GM18907 (cell line): ENCODE measurements around the gene IP6K3.

Experiments used
- ATAC-seq: cut with Tn5 transposase; IDR thresholded peaks from one replicate; pipeline ENCODE4 v1.9.1; 2021; ENCODE audit warnings: mild to moderate bottlenecking, moderate library complexity; ENCODE audit not compliant: unreplicated experiment

IP6K3 gene

DNA sequence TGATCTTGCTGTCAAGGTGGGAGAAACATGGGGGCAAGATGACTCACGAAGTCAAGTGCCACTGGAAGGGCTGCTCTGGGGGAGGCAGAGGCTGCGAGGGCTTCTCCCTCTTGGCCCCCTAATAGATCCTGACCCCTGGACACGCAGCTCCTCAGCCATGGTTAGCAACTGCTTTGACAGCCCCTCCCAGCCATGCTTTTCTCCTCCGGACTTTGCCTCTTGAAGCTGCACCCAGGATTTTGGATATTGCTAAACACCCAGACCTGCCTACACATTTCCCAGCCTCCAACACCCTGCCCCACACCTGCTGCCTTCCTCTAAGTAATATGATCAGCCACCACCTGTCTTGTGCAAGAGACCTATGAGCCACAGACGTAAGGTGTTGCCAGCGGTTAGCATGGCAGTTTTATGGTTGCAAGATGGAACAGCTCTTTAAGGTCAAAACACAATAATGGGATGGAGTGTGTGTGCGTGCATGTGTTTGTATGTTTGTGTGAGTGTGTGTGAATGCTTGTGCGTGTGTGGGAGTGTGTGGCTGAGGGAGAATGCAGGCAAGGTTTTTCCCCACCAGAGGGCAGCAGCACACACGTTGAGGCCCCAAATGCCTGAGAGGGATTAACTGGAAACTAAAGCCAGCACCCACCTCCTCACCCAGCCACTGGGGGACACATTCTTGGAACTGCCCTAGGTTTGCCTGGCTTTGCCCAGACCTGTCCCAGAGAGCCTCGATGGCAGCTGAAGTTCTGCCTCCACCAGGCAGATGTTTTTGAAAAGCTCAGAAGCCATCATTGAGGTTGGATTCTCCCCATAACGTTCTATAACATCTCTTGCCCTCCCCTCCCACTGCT is 2.5 kb downstream of the IP6K3 start:
- ATAC-seq: no peak

DNA sequence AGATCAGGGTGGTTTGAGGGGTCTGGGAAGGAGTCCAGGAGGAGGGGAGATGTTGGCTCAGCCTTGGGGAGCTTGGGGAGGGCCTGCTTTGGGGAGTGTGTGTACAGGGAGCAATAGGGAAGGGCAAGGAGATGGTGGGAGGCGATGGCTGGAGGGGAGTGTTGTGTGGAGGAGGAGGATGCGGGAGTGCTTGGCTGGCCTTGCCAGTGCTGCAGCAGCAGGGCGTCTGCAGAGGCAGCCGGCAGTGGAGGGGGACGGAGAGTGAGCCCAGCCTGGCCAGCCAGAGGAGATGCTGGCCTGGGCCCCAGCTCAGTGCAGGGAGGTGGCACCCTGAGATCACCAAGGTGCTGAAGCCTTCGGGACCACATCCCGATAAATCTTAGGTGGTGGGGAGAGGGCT is 3.9 kb downstream of the IP6K3 start:
- ATAC-seq: no peak

DNA sequence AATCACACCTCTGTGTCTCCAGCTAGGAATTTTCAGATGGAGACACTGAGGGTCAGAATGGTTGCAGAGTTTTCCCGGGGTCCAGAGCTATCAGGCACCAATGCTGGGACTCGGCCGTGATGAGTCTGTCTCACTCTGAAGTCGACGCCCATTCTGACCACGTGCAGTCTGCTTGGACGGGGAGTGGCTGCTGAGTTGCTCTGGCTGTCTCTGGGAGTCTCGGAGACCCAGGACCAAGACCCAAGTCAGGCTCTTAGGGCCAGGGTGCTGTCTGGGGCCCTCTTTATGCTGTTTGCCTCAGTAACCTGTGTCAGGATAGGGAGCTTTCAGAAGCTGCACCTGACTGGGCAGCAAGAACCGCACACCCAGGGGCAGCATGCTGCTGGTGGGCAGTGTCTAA is 4.6 kb downstream of the IP6K3 start:
- ATAC-seq: no peak

DNA sequence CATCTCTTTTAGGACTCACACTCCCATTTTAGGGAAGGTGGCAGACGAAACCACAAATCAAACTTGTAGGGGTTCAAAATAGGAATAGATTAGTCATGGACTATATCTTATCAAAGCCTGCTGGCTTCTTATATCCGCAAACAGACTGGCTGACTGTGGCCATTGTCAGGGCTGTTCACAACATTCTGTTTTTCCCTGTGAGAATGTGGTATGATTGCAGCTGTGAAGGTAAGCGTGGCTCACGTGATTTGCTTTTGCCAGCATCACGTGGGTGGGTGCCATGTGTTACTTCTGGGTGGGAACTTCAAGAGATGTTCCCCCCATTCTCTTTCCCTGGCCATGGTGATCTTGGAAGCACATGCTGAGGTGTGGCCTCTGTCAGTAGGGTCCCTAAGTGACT is 5.9 kb downstream of the IP6K3 start:
- ATAC-seq: no peak

DNA sequence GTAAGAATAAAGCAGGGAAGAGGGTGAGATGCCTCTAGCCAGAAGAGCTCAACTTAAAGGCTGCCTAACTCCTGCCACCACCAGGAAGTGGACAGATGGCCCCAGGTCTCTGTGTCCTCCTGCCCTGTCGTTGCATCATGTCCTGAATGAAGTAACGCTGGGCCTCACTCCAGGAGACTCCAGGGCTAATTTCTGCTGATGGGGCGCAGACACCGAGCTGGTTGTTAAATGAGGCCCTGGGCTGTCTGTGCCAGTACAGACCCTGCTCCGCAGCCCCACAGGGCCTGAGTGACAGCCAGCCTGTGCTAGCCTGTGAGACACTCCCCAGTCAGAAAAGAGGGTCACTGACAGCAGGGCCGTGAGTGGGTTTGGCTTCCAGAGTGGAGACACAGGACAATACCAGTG is 6.5 kb downstream of the IP6K3 start:
- ATAC-seq: no peak

DNA sequence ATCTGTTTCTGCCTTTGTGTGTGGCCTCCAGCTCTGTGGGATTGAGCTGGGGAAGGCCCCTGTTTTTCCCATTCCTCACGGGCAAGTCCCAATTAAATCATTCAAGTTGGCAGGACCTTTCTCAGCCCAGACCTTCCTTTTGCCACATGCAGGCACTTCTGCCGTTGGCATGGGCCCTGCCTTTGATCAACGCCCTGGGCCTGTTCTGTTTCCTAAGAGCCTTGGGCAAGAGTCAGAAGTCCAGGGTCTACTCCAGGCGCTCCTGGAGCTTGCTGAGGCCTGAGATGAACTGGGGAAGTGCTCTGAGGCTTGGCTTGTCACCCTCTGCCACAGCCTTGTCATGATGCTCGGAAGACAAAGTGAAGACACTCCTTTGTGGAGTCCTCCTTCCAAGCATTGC is 7.1 kb downstream of the IP6K3 start:
- no peak for ATAC-seq

DNA sequence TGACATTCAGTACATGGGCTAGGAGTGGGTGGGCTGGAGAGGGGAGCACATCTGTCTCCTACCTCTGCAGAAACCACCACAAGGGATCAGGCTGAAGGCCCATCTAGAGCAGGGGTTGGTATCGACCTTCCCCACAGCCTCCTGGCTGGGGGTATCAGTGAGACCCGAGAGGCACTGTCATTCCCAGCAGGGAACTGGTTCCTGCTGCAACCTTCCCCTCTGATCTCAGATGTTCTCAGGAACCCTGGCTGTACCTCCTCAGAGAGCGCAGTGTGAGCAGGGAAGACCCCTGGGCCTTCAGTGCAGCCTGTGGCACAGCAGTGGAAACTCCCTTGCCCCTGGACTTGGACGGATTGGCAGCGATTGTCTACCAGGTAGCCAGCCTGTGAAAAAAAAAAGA is 7.8 kb downstream of the IP6K3 start:
- no peak for ATAC-seq

DNA sequence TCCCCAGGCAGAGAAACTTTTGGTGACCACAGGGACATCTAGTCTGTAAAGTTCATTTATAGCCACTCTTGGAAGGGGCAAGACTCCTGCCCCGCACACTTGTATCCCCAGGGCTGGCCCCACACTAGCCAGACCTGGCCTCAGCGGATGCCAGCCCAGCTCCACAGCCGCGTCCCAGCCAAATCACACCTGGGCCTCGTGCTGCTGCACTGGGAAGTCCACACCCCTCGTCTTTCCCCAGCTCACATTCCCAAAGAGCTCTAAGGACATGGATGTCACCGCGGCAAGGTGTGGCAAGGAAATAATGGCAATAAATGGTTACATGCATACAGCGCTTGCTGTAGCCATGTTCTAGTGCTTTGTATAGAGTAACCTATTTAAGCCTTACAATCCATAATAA is 8.6 kb downstream of the IP6K3 start:
- ATAC-seq: no peak

DNA sequence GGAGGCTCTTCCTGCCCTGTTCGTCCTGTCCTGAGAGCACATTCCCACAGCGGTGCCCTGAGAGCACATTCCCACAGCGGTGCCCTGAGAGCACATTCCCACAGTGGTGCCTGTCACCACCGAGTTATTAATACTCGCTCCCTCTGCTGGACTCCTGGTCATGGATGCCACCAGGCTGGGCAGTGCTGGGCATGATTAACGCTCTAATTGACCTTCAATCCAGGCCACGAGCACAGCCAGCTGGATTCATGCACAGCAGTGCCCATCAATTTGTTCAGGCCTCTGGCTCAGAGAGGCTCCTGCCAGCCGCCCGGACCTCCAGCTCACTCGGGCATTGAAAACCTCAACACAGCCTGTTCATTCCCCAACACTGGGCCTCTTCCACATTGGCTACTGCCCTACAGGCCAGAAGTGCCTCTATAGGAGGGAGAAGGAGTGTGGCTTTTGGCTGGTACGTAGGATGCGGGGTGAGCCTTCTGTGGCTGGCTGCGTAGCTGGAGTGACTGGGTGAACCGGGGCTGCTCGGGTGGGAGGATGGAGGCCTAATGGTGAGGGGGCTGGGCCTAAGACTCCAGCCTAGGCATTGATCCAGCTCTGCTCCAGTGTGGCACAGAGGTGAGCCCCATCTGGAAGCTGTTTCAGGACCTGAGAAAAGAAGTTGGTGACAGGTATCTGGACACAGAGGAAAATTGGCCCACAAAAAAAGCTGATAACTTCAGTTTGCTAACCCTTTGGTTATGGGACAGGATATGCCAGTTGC is 9.3 kb downstream of the IP6K3 start:
- ATAC-seq: no peak

DNA sequence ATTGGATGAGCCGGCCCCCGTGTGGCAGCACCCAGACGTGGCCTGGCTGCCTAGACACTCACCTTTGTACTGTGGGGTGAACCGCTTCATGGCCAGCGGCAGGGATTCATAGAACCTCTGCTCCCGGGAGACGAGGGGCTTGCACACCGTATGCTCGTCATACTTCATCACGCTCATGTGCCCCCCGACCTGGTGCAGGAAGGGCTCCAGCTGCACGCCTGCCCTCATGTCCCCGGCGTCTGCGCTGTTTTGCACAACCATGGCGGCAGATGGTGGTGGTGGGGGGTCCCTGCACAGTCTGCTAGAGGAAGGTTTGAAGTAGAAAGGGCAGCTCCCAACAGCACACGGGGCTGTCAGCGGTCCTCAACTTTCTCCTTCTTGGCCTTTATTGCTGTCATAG is 11.5 kb downstream of the IP6K3 start:
- no peak for ATAC-seq

DNA sequence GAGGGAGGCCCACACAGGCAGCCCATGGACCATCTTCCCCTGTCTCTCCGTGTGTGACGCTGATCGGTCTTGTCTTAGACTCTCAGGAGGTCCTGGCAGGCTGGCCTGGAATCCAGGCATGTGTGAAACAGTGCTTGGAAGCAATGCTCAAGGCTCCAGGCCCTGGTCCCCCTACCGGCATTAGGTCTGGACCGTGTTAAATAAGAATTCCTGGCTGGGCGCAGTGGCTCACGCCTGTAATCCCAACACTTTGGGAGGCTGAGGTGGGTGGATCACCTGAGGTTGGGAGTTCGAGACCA is 13.0 kb downstream of the IP6K3 start:
- no peak for ATAC-seq

DNA sequence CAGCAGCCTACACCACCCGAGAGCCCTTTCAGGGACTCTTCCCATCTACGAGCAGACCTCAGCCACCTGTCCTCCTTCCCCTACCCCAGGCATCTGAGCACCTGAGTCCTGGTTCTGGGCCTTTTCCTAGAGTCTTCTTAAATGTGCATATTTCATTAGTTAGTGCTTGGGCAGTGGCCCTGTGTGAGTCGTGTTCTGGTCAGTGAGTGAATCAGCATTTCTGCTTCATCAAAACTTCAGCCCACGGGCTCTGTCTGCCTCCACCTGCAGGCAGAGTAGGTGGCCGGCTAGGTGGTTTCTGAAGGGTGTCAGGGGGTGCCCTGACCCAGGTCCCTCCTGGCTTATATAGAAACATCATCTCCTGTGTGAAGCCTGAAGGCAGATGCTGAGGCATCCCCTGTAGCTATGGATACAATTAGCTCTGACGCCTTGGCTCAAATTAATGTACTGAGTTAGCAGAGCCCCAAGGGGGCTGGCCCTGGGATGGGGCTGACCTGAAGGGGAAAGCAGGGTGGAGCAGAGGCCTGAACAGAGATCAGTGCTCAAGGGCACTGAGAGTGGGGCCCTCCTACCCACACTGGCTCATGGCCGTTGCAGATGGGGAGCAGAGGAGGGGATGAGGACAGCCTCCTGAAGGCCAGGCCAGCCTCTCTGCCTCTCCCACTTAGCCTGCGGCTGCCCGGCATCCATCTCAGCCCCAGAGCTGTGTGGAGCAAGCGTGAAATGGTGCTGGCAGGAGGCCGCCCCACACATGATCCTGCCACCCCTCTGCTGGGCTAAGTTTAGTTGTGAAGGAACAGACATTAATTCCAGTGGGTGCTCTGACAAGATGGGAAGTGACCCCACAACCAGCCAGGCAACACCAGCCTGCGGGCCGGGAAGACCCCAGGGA is 13.6 kb downstream of the IP6K3 start:
- ATAC-seq: no peak

DNA sequence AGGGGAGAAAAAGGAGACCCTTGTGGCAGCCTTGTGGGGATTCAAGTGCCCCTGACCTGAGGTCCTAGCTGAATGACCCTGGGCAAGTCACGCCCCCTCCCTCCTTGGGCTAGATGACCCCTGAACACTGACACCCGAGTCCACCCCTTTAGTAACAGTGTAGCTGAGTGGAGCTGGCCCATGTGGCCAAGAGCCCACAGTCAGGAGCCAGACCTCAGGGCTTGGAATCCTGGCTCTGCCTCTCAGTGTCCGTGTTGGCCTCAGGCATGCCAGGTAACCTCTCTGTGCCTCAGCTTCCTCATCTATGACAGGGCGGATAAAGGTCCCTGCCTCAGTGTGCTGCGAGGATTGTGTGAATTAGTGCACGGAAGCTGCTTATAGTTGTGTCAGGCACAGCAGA is 14.3 kb downstream of the IP6K3 start:
- no peak for ATAC-seq

DNA sequence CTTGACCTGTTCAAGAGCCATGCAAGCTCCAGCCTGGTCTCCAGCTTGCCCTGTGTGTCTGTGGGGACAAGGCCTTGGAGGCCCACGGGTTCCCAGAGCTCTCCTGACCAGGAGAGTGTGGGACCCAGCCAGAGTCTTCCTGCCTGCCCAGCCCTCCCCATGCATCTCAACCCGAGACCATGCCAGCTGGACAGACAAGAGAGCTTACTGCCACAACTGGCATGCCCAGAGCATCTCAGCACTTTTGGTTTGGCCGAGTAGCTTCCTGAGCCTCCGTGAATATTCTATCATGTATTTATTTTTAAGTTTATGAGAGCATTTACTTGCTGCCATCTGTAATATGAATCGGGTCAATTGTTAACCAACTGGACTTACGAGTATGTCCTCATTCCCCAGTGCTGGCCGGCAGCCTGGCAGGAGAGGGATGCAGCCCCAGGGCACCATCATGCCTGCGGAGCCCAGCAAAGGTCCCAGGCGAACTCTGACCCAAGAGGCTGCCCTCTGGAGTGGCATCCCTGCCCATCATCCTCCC is 14.9 kb downstream of the IP6K3 start:
- ATAC-seq: no peak

DNA sequence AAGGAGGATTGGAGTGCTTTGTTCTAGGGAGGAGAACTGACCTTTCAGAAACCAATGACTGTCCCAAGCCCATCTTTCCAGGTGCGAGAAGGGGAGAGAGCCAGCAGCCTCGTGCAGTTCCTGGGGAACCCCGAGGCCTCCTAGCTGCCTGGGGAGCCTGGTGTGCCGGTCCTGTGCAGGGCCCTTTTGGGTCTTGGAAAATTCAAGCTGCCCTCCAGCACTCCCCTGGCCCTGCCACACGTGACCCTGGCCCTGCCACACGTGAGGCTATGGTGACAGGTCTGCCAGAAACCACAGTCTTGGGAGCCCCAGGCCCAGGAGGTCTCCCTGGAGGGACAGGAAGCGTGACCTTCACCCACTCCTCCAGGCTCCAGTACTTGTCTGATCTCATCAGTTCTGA is 15.7 kb downstream of the IP6K3 start:
- ATAC-seq: no peak

DNA sequence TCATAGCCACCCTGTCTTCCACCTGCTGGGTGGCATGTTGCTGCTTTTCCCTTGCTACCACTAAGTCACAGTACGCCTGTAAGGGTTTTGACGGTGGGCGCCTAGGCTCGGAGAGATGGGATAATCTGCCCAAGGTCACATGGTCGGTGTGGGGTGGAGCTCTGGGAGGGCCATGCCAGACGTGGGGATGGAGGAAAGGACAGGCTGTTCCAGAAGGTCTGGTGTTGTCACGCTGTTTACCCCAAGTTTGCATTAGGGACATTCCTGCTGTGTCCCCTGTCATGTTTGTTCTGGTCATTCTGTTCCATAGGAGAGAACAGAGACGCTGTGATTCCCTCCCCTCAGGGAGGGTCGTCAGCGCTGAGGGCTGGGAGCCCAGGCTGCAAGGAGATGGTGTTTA is 16.1 kb downstream of the IP6K3 start:
- no peak for ATAC-seq

DNA sequence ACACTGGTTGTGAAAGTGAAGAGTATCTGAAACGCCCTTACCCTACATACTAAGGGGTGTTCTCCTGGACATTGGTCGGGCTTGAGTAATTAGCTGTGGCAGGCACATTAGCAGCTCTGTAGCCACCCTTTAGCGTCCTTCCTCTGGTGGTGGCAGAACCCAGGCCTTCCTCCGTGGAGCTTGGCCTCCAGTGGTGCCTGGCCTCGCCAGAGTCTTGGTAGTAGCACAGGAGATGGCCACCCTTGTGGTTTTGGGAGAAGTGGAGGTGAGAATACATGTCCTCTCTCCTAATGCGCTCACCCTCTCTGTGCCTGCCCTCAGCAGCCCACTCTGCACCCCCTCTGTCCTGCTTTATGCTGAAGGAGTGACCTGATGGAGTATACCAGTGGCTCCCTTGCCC is 17.6 kb downstream of the IP6K3 start:
- ATAC-seq: no peak

DNA sequence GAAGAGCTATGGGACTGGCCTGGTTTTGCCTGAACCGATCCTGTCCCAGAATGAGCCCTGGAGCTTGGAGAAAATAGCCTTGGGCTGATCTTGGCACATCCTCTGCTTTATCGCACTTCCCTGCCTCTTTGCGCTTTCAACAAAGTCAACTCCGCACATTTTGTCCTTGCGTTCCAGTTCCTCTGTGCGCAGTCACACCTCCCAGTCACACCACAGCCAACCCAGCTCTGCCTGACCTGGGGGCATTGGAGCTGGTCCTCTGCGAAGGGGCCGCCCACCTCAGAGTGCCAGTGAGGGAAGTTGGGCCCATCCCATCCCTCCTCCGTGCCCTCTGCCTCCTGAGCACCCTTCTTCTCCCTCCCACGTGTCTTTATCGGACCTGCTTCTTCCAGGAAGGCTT is 18.3 kb downstream of the IP6K3 start:
- ATAC-seq: no peak

DNA sequence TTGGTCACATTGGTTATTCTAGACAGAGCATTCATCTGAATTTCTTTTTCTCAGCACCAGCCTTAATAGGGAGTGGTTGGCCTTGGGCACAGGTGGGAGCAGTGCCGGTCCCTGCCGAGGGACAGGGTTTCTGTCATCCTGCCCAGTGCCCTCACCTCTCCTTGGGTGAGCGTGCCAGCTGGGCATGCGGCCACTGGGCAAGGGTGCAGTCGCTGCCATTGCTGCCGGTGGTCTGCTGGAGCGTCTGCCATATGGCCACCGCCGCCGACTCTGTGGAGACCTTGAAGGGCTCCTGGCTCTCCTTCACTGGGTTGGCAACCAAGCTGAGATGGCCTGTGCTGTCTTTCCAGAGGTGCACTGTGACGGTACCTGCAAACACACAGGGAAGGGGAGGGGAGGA is 18.8 kb downstream of the IP6K3 start:
- ATAC-seq: no peak

DNA sequence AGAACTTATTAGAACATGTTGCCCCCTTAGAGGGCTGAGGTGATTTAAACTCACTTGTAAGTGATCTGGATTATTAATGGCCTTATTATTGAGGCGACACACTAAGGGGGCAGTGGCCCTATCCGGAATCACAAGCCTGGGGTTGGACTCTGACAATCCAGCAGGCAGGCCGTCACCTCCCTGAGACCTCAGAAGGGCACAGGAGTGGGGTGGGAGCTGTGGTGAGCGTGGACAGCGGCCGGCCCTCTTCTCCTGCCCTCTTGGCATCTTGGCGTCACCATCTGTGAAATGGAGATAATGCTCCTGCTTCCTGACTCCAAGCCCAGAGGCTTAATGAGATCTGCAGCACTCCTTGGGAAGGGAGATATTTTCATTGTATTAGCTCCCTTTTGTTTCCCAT is 19.6 kb downstream of the IP6K3 start:
- no peak for ATAC-seq

DNA sequence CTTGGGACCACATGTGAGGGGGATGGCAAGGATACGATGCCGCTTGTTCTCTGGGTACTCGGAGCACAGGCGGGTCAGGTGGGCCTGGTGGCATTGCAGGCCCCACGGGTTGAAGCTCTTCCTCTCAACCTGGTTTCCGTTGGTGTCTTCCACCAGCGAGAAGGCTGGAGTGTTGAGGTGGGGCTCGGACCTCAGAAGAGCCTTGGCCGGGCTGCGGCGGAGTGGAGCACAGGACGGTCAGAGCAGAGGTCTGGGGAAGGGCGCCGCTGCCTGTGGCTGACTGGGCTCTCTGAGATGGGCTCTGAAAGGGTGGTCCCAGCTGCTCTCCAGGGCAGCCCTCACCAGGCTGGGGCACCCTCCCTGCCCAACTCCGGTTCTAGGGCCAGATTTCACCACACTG is 20.0 kb downstream of the IP6K3 start:
- ATAC-seq: no peak
